Suprapubic skin (tissue), 4 donors: ENCODE results near the gene IL12B. TPM values are rescaled to one million over a fixed set of nuclear protein-coding genes. Genes with fewer than 3 reads are reported as not detected.
"Not testable (repeated sequence)": the region's sequence is repeated elsewhere in the genome, so short reads cannot be mapped to it uniquely, and the experiment has no call there.

ENCODE experiments used
- DNase-seq, 2 donors: peaks; one replicate each; pipeline ENCODE4 v3.0.0-alpha.2; 2019; ENCODE audit warnings: low spot score in 2 of 2
- H3K27ac ChIP-seq: fragments of 200-600 bp; sonication (generic); one replicate; pipeline ENCODE4 v1.5.1; 2019
- H3K27me3 ChIP-seq: fragments of 200-600 bp; sonication (generic); one replicate; pipeline ENCODE4 v1.5.1; 2019
- H3K36me3 ChIP-seq: fragments of 200-600 bp; sonication (generic); one replicate; pipeline ENCODE4 v1.5.1; 2019
- H3K4me1 ChIP-seq: fragments of 200-600 bp; sonication (generic); one replicate; pipeline ENCODE4 v1.5.1; 2019
- H3K4me3 ChIP-seq: fragments of 200-600 bp; sonication (generic); one replicate; pipeline ENCODE4 v1.5.1; 2019; ENCODE audit warnings: mild to moderate bottlenecking
- H3K9me3 ChIP-seq: fragments of 200-600 bp; sonication (generic); one replicate; pipeline ENCODE4 v1.5.1; 2019
- CTCF ChIP-seq, 2 donors: fragments of 200-600 bp in 1 of 2; fragments of 450-650 bp in 1 of 2; sonication (generic) in 1 of 2; IDR thresholded peaks; one replicate each; pipeline ENCODE4 v1.5.1; 2016 to 2019; ENCODE audit warnings: antibody characterized with exemption in 2 of 2, mild to moderate bottlenecking in 1 of 2, moderate library complexity in 1 of 2
- EP300 ChIP-seq: sonication (generic); formaldehyde crosslinking; IDR thresholded peaks from one replicate; pipeline ENCODE4 v1.6.1; 2017; ENCODE audit warnings: antibody characterized with exemption
- POLR2A ChIP-seq, 2 donors: fragments of 450-650 bp; IDR thresholded peaks; one replicate each; pipeline ENCODE4 v1.6.1; 2017; ENCODE audit warnings: antibody characterized with exemption in 2 of 2, mild to moderate bottlenecking in 2 of 2, moderate library complexity in 2 of 2
- POLR2AphosphoS5 ChIP-seq, 3 donors: sonication (generic); formaldehyde crosslinking; IDR thresholded peaks; one replicate each; pipeline ENCODE4 v1.6.1; 2017; ENCODE audit warnings: antibody characterized with exemption in 3 of 3
- WGBS: methylation state at CpG from one replicate; pipeline ENCODE4 v1.1.5; 2018; 5-methylcytosine and 5-hydroxymethylcytosine counted together
- total RNA-seq, 4 donors: library from RNA; depleted of rRNA; stranded (reverse); fragments of >200 nt; gene quantifications; one replicate each; pipeline ENCODE4 v1.1.0, GENCODE V29; 2016

The IL12B gene
- total RNA-seq, 4 donors from 2014 or later, result not detected

- 67% methylated on average over 7 of the region's 7 CpGs for WGBS
- no peak for DNase-seq
These were observed 19.2 kb downstream of the IL12B start for GRCh38 chr5:159311063-159311462.

GRCh38 chr5:159310511-159310910, 19.8 kb downstream of the IL12B start:
- Histone ChIP-seq H3K27ac (no peak overlapping the region), H3K9me3 (no peaks in the 10 kb centered on the region), H3K36me3 (no peaks in the 10 kb centered on the region), H3K4me1 (peaks cover 5% of the 10 kb centered on the region), H3K4me3 (peak overlapping the region; percentile 12), H3K27me3 (peaks cover 5% of the 10 kb centered on the region)
- DNase-seq, result no peak
- TF ChIP-seq EP300 (no peak), CTCF (IDR thresholded peaks at IDR 0.05) (no peak)
- WGBS, result 20% methylated on average over 26 of the region's 26 CpGs

More at GRCh38 chr5:159311063-159311462, 19.2 kb downstream of the IL12B start:
- H3K4me1 ChIP-seq, result peaks cover 5% of the 10 kb centered on the region
- TF ChIP-seq CTCF (IDR thresholded peaks at IDR 0.05), result no peak
- no peak for TF ChIP-seq POLR2A (IDR thresholded peaks at IDR 0.05)
- TF ChIP-seq EP300, result no peak
- H3K4me3 ChIP-seq, result no peak overlapping the region
- H3K9me3 ChIP-seq, result no peaks in the 10 kb centered on the region
- H3K36me3 ChIP-seq, result no peaks in the 10 kb centered on the region
- H3K27me3 ChIP-seq, result peaks cover 5% of the 10 kb centered on the region
- no peak overlapping the region for H3K27ac ChIP-seq

GRCh38 chr5:159309689-159310433, 20.4 kb downstream of the IL12B start:
- H3K27ac ChIP-seq, result no peak overlapping the region
- no peak for DNase-seq

GRCh38 chr5:159304961-159305595, 25.2 kb downstream of the IL12B start:
- DNase-seq, result no peak
- Histone ChIP-seq H3K27me3 (no peaks in the 10 kb centered on the region), H3K27ac (no peak overlapping the region), H3K9me3 (peaks cover 13% of the 10 kb centered on the region), H3K4me3 (no peak overlapping the region), H3K36me3 (no peaks in the 10 kb centered on the region), H3K4me1 (no peaks in the 10 kb centered on the region)
- TF ChIP-seq EP300 (no peak), POLR2A (IDR thresholded peaks at IDR 0.05) (no peak), POLR2AphosphoS5 (IDR thresholded peaks at IDR 0.05) (no peak), CTCF (IDR thresholded peaks at IDR 0.05) (no peak)
- WGBS, result 54% methylated on average over 5 of the region's 5 CpGs

More at GRCh38 chr5:159309689-159310433, 20.4 kb downstream of the IL12B start:
- peaks cover 5% of the 10 kb centered on the region for H3K4me1 ChIP-seq
- H3K36me3 ChIP-seq, result no peaks in the 10 kb centered on the region
- TF ChIP-seq POLR2A (IDR thresholded peaks at IDR 0.05) (no peak), EP300 (no peak), POLR2AphosphoS5 (IDR thresholded peaks at IDR 0.05) (no peak), CTCF (IDR thresholded peaks at IDR 0.05) (no peak)
- 81% methylated on average over 8 of the region's 8 CpGs for WGBS
- peaks cover 5% of the 10 kb centered on the region for H3K27me3 ChIP-seq
- no peak overlapping the region for H3K4me3 ChIP-seq
- no peaks in the 10 kb centered on the region for H3K9me3 ChIP-seq

GRCh38 chr5:159303286-159303685, 27.0 kb downstream of the IL12B start:
- 93% methylated on average over 4 of the region's 4 CpGs for WGBS
- no peaks in the 10 kb centered on the region for H3K27me3 ChIP-seq
- DNase-seq, result no peak
- no peak overlapping the region for H3K27ac ChIP-seq
- H3K4me3 ChIP-seq, result no peak overlapping the region
- TF ChIP-seq POLR2AphosphoS5 (IDR thresholded peaks at IDR 0.05), result no peak
- TF ChIP-seq EP300, result no peak
- no peak for TF ChIP-seq CTCF (IDR thresholded peaks at IDR 0.05)
- no peak for TF ChIP-seq POLR2A (IDR thresholded peaks at IDR 0.05)
- H3K4me1 ChIP-seq, result no peaks in the 10 kb centered on the region
- no peaks in the 10 kb centered on the region for H3K36me3 ChIP-seq
- peaks cover 13% of the 10 kb centered on the region for H3K9me3 ChIP-seq

- peaks cover 13% of the 10 kb centered on the region for H3K9me3 ChIP-seq
- H3K36me3 ChIP-seq, result not testable (repeated sequence)
- 89% methylated on average over 13 of the region's 13 CpGs for WGBS
These were observed 28.1 kb downstream of the IL12B start for GRCh38 chr5:159301929-159302860.

More at GRCh38 chr5:159301929-159302860, 28.1 kb downstream of the IL12B start:
- H3K27ac ChIP-seq, H3K4me3 ChIP-seq, H3K27me3 ChIP-seq, H3K4me1 ChIP-seq, DNase-seq: not testable (repeated sequence)
